ENCODE data around the gene KRTAP10-2. TPM values are rescaled to one million over a fixed set of nuclear protein-coding genes. Genes with fewer than 3 reads are reported as not detected.

KRTAP10-2 gene
- total and polyA plus RNA-seq, 9 of the 15 experiments (the other 6 are each of a cell fraction or from before 2014, with no cell fraction given), result not detected

DNA sequence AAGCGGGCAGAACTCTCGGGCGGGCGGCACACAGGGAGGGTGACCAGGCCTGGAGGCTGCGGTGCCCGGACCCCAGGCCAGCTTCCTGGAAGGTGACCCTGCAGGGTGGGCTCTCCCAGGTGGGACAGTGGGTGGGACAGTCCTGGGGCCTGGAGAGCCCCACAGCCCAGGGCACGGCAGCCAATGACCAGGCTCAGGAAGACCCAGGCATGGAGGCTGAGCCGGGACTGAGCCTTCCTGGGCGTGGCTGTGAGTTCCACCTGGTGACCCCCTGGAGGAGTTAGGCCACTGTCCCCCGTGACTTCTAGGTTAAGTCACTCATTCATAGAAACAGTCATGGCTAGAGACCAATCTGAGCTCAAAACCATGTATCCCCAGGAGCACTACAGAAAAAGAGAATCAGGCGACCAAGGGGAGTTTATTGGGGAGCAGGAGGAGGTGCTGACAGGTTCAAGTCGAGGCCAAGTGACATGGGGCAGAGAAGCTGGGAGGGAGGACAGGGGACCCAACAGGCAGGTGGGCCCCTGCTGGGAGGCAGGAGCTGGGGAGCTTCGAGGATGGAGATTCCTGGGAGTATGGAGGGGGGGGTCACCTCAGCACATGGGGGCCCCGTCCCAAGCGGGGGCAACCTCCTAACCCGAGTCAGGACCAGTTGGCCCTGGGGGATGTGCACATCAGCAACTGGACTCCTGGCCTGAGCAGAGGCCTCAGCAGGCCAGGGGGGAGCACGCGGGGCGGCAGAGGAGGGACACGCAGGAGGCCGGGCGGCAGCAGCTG is 27.9 kb upstream of the KRTAP10-2 start:
- CTCF ChIA-PET (ENCODE audit: low intra/inter-chr PET ratio), result no interaction called here
- Histone ChIP-seq H3K27me3 (ENCODE audit: control insufficient read depth in 2 of 2, insufficient read depth in 2 of 2, low read length in 2 of 2) (peaks cover 0 to 27% of the 10 kb centered on the region in 2 experiments; a peak in 3 of 5 replicates), H2AFZ (ENCODE audit: low read depth, low read length) (no peak overlapping the region), H3K9me3 (replicated peaks; ENCODE audit: control insufficient read depth, insufficient read depth, low read depth, low read length) (peaks cover 3% of the 10 kb centered on the region), H3K79me2 (ENCODE audit: control insufficient read depth, insufficient read depth, low read length) (no peaks in the 10 kb centered on the region), H3K4me2 (ENCODE audit: insufficient read depth, low read length) (no peak overlapping the region), H4K20me1 (replicated peaks; ENCODE audit: control insufficient read depth, insufficient read depth, low read length) (no peaks in the 10 kb centered on the region), H3K36me3 (ENCODE audit: control insufficient read depth, insufficient read depth, low read length) (no peaks in the 10 kb centered on the region), H3K9me1 (ENCODE audit: control insufficient read depth, insufficient read depth, low read length) (no peaks in the 10 kb centered on the region), H3K4me1 (replicated peaks in 1 of 2; ENCODE audit: control insufficient read depth in 2 of 2, insufficient read depth in 2 of 2, low read length in 2 of 2) (peaks cover 0 to 4% of the 10 kb centered on the region in 2 experiments; a peak in 2 of 5 replicates), H3K9ac (ENCODE audit: insufficient read depth in 1 of 2, low read depth in 2 of 2, low read length in 2 of 2) (no peak overlapping the region), H3K27ac (ENCODE audit: extremely low read depth, low read depth, low read length) (no peak overlapping the region), H3K4me3 (no peak overlapping the region)
- intact Hi-C loops (cut with micrococcal nuclease) (no loop called here), in situ Hi-C loops (cut with MboI) (no loop called here)
- FAIRE-seq (no peak), DNase-seq (ENCODE audit: extremely low read depth in 1 of 4, low spot score in 3 of 4) (no peak), ATAC-seq (no peak)
- WGBS (ENCODE audit: insufficient coverage, low coverage, missing lambda C conversion rate), result 2% methylated on average over 20 of the region's 22 CpGs
- no TSS peak for BruUV-seq (replicated peaks)
- TF ChIP-seq EWSR1 (IDR thresholded peaks at IDR 0.05; ENCODE audit: borderline replicate concordance, low read depth, partially characterized antibody), result no peak
- no peak for TF ChIP-seq LARP7 (IDR thresholded peaks at IDR 0.05)
- TF ChIP-seq SMAD4 (CRISPR knock-in tag; conservative IDR thresholded peaks at IDR 0.05), result no peak
- no peak for TF ChIP-seq SAFB (IDR thresholded peaks at IDR 0.05; ENCODE audit: borderline replicate concordance, low read depth, low read length)
- POLR2A ChIA-PET, result interaction anchor here (0.7 kb wide), 1 partner anchor 74 kb away, joined by 4 read pairs; no protein-coding TSS in a partner anchor

Data from K562 (cell line).